Astrocyte (in vitro differentiated cells and primary cell): ENCODE data around the gene MON1B. TPM values are rescaled to one million over a fixed set of nuclear protein-coding genes. Genes with fewer than 3 reads are reported as not detected.
"Not testable (repeated sequence)": the region's sequence is repeated elsewhere in the genome, so short reads cannot be mapped to it uniquely, and the experiment has no call there.

ENCODE experiments used
- DNase-seq: peaks from one replicate; pipeline ENCODE4 v3.0.0-alpha.2; 2010; ENCODE audit warnings: low read depth
- FAIRE-seq: peaks from 2 replicates; lab custom pipeline; 2011; peaks lifted over from hg19 to GRCh38; lab: Jason Lieb, UNC
- H2AFZ ChIP-seq: 2 replicates; pipeline ENCODE4 v1.6.0; 2012; ENCODE audit warnings: low read depth, low read length, inconsistent platforms
- H3K27ac ChIP-seq: 2 replicates; pipeline ENCODE4 v1.5.1; 2011; ENCODE audit warnings: low read depth, low read length, inconsistent platforms
- H3K27me3 ChIP-seq: 2 replicates; pipeline ENCODE4 v1.6.0; 2011; ENCODE audit warnings: low read length, inconsistent platforms; ENCODE audit not compliant: insufficient read depth
- H3K36me3 ChIP-seq: 2 replicates; pipeline ENCODE4 v1.5.1; 2011; ENCODE audit warnings: low read length, inconsistent platforms; ENCODE audit not compliant: insufficient read depth
- H3K4me1 ChIP-seq: 2 replicates; pipeline ENCODE4 v1.5.1; 2011; ENCODE audit warnings: low read length, inconsistent platforms; ENCODE audit not compliant: insufficient read depth
- H3K4me2 ChIP-seq: 2 replicates; pipeline ENCODE4 v1.6.0; 2012; ENCODE audit warnings: low read length, inconsistent platforms
- H3K4me3 ChIP-seq: 2 replicates; pipeline ENCODE4 v1.5.1; 2011; ENCODE audit warnings: low read depth, mild to moderate bottlenecking, low read length, inconsistent platforms; ENCODE audit not compliant: insufficient read depth
- H3K79me2 ChIP-seq: 2 replicates; pipeline ENCODE4 v1.6.0; 2012; ENCODE audit warnings: mild to moderate bottlenecking, low read length, inconsistent platforms; ENCODE audit not compliant: insufficient read depth
- H3K9ac ChIP-seq: 2 replicates; pipeline ENCODE4 v1.6.0; 2012; ENCODE audit warnings: mild to moderate bottlenecking, low read length, inconsistent platforms
- H3K9me3 ChIP-seq: 2 replicates; pipeline ENCODE4 v1.5.1; 2012; ENCODE audit warnings: low read depth, mild to moderate bottlenecking, low read length, inconsistent platforms; ENCODE audit not compliant: insufficient read depth
- H4K20me1 ChIP-seq: 2 replicates; pipeline ENCODE4 v1.6.0; 2012; ENCODE audit warnings: low read length, inconsistent platforms; ENCODE audit not compliant: insufficient read depth
- H3K27ac Mint-ChIP-seq: one replicate; pipeline ENCODE4 v1.8.0; 2021; ENCODE audit warnings: mild to moderate bottlenecking, mixed read lengths; ENCODE audit not compliant: unreplicated experiment
- H3K27me3 Mint-ChIP-seq: one replicate; pipeline ENCODE4 v1.8.0; 2021; ENCODE audit warnings: low read depth, mixed read lengths; ENCODE audit not compliant: unreplicated experiment
- H3K36me3 Mint-ChIP-seq: one replicate; pipeline ENCODE4 v1.8.0; 2021; ENCODE audit warnings: low read depth, mixed read lengths; ENCODE audit not compliant: unreplicated experiment
- H3K4me1 Mint-ChIP-seq: one replicate; pipeline ENCODE4 v1.8.0; 2021; ENCODE audit warnings: low read depth, mixed read lengths; ENCODE audit not compliant: unreplicated experiment
- H3K4me3 Mint-ChIP-seq: one replicate; pipeline ENCODE4 v1.8.0; 2021; ENCODE audit warnings: mild to moderate bottlenecking, moderate library complexity, mixed read lengths; ENCODE audit not compliant: unreplicated experiment
- H3K9me3 Mint-ChIP-seq: one replicate; pipeline ENCODE4 v1.8.0; 2021; ENCODE audit warnings: mild to moderate bottlenecking, mixed read lengths; ENCODE audit not compliant: unreplicated experiment
- EZH2 ChIP-seq: IDR thresholded peaks from 2 replicates; pipeline ENCODE4 v1.6.1; 2012; ENCODE audit warnings: mild to moderate bottlenecking, low read length, inconsistent platforms; ENCODE audit not compliant: insufficient read depth
- total RNA-seq: library from RNA; stranded (reverse); gene quantifications from 2 replicates; pipeline ENCODE4 v1.2.1, GENCODE V29; 2021
- TF ChIP-seq, protein P1 (sequence below): IDR thresholded peaks from 2 replicates; pipeline ENCODE4 v1.5.1; 2011; ENCODE audit warnings: low read depth, mild to moderate bottlenecking, inconsistent platforms, low read length, moderate library complexity; ENCODE audit not compliant: insufficient read depth

Gene MON1B
- total RNA-seq, 1 donor from 2014 or later = 40.5 TPM

GRCh38 chr16:77165006-77165405, 26.0 kb upstream of the MON1B start:
- FAIRE-seq = no peak

GRCh38 chr16:77165536-77166236, 25.3 kb upstream of the MON1B start:
- H3K4me3 Mint-ChIP-seq, DNase-seq, H4K20me1 ChIP-seq, H3K27me3 ChIP-seq, H3K36me3 ChIP-seq, H3K27ac ChIP-seq, H3K4me2 ChIP-seq, FAIRE-seq, H3K9ac ChIP-seq, H3K9me3 Mint-ChIP-seq, H3K27me3 Mint-ChIP-seq, H3K4me1 Mint-ChIP-seq, H3K4me3 ChIP-seq, H2AFZ ChIP-seq, H3K4me1 ChIP-seq, H3K79me2 ChIP-seq, H3K27ac Mint-ChIP-seq, H3K9me3 ChIP-seq, H3K36me3 Mint-ChIP-seq: not testable (repeated sequence)

More at GRCh38 chr16:77165006-77165405, 26.0 kb upstream of the MON1B start:
- H3K27ac ChIP-seq = no peak overlapping the region
- Mint-ChIP-seq H3K27ac (no peak overlapping the region), H3K27me3 (peaks cover 3% of the 10 kb centered on the region), H3K9me3 (no peaks in the 10 kb centered on the region), H3K4me1 (no peaks in the 10 kb centered on the region), H3K4me3 (no peak overlapping the region), H3K36me3 (no peaks in the 10 kb centered on the region)
- no peaks in the 10 kb centered on the region for H3K36me3 ChIP-seq
- no peaks in the 10 kb centered on the region for H3K9me3 ChIP-seq
- no peak for DNase-seq
- TF ChIP-seq, protein P1, sequence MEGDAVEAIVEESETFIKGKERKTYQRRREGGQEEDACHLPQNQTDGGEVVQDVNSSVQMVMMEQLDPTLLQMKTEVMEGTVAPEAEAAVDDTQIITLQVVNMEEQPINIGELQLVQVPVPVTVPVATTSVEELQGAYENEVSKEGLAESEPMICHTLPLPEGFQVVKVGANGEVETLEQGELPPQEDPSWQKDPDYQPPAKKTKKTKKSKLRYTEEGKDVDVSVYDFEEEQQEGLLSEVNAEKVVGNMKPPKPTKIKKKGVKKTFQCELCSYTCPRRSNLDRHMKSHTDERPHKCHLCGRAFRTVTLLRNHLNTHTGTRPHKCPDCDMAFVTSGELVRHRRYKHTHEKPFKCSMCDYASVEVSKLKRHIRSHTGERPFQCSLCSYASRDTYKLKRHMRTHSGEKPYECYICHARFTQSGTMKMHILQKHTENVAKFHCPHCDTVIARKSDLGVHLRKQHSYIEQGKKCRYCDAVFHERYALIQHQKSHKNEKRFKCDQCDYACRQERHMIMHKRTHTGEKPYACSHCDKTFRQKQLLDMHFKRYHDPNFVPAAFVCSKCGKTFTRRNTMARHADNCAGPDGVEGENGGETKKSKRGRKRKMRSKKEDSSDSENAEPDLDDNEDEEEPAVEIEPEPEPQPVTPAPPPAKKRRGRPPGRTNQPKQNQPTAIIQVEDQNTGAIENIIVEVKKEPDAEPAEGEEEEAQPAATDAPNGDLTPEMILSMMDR = no peak
- no peak for TF ChIP-seq EZH2
- H4K20me1 ChIP-seq = no peaks in the 10 kb centered on the region
- H3K79me2 ChIP-seq = no peaks in the 10 kb centered on the region
- H3K4me1 ChIP-seq = no peaks in the 10 kb centered on the region
- H3K27me3 ChIP-seq = no peaks in the 10 kb centered on the region
- no peak overlapping the region for H2AFZ ChIP-seq
- no peak overlapping the region for H3K4me3 ChIP-seq
- H3K9ac ChIP-seq = no peak overlapping the region
- no peak overlapping the region for H3K4me2 ChIP-seq

GRCh38 chr16:77166726-77167125, 24.3 kb upstream of the MON1B start:
- TF ChIP-seq EZH2 = no peak
- TF ChIP-seq, protein P1 = no peak
- FAIRE-seq = no peak
- peaks cover 3% of the 10 kb centered on the region for H3K27me3 Mint-ChIP-seq

More at GRCh38 chr16:77166726-77167125, 24.3 kb upstream of the MON1B start:
- Histone ChIP-seq H3K9ac (no peak overlapping the region), H2AFZ (no peak overlapping the region), H3K36me3 (no peaks in the 10 kb centered on the region), H4K20me1 (no peaks in the 10 kb centered on the region), H3K27ac (no peak overlapping the region), H3K79me2 (no peaks in the 10 kb centered on the region), H3K4me2 (no peak overlapping the region), H3K4me3 (no peak overlapping the region), H3K27me3 (no peaks in the 10 kb centered on the region), H3K4me1 (no peaks in the 10 kb centered on the region), H3K9me3 (no peaks in the 10 kb centered on the region)
- H3K9me3 Mint-ChIP-seq = no peaks in the 10 kb centered on the region
- H3K27ac Mint-ChIP-seq = no peak overlapping the region
- H3K36me3 Mint-ChIP-seq = no peaks in the 10 kb centered on the region
- DNase-seq = no peak
- no peak overlapping the region for H3K4me3 Mint-ChIP-seq
- no peaks in the 10 kb centered on the region for H3K4me1 Mint-ChIP-seq
